Ecto neural progenitor cell (in vitro differentiated cells): ENCODE results near the gene KPNA6.
A peak's percentile ranks its signal among the peaks of the same experiment; 100 is the strongest.
"Not testable (repeated sequence)": the region's sequence is repeated elsewhere in the genome, so short reads cannot be mapped to it uniquely, and the experiment has no call there.

Source experiments
- DNase-seq: peaks from one replicate; pipeline ENCODE4 v3.0.0-alpha.2; 2018; ENCODE audit warnings: low spot score

The KPNA6 gene

GRCh38 chr1:32142446-32143301 is 34.8 kb downstream of the KPNA6 start:
- peak; percentile 47 for DNase-seq

GRCh38 chr1:32143302-32143695 is 35.4 kb downstream of the KPNA6 start:
- not testable (repeated sequence) for DNase-seq

- DNase-seq, result no peak
These were observed 36.2 kb downstream of the KPNA6 start for GRCh38 chr1:32144033-32144432.

GRCh38 chr1:32147799-32148198 is 39.9 kb downstream of the KPNA6 start:
- DNase-seq, result not testable (repeated sequence)

GRCh38 chr1:32150847-32151246 is 43.0 kb downstream of the KPNA6 start:
- no peak for DNase-seq

- no peak for DNase-seq
These were observed 43.5 kb downstream of the KPNA6 start for GRCh38 chr1:32151319-32151787.

- no peak for DNase-seq
These were observed 51.3 kb downstream of the KPNA6 start for GRCh38 chr1:32159189-32159588.

GRCh38 chr1:32163405-32163804 is 55.5 kb downstream of the KPNA6 start:
- no peak for DNase-seq

- not testable (repeated sequence) for DNase-seq
These were observed 57.8 kb downstream of the KPNA6 start for GRCh38 chr1:32165633-32166032.

- DNase-seq, result no peak
These were observed 63.1 kb downstream of the KPNA6 start for GRCh38 chr1:32170991-32171390.

GRCh38 chr1:32172621-32173245 is 64.9 kb downstream of the KPNA6 start:
- no peak for DNase-seq

- no peak for DNase-seq
These were observed 70.7 kb downstream of the KPNA6 start for GRCh38 chr1:32178380-32179192.

- DNase-seq, result no peak
These were observed 71.3 kb downstream of the KPNA6 start for GRCh38 chr1:32179193-32179442.

GRCh38 chr1:32179443-32180185 is 71.8 kb downstream of the KPNA6 start, which contains the start of gene TXLNA:
Gene TXLNA (plus strand): TSS chr1:32179675. CDS start chr1:32180346, 671 bp downstream.
- peak; percentile 97 for DNase-seq

- DNase-seq, result peak; percentile 70
These were observed 72.6 kb downstream of the KPNA6 start for GRCh38 chr1:32180186-32181060.

GRCh38 chr1:32181065-32181464 is 73.2 kb downstream of the KPNA6 start:
- no peak for DNase-seq

- DNase-seq, result no peak
These were observed 73.7 kb downstream of the KPNA6 start for GRCh38 chr1:32181563-32181962.

GRCh38 chr1:32182060-32182459 is 74.2 kb downstream of the KPNA6 start:
- no peak for DNase-seq

- no peak for DNase-seq
These were observed 76.8 kb downstream of the KPNA6 start for GRCh38 chr1:32184650-32185049.

- no peak for DNase-seq
These were observed 78.2 kb downstream of the KPNA6 start for GRCh38 chr1:32186077-32186476.

- DNase-seq, result no peak
These were observed 78.6 kb downstream of the KPNA6 start for GRCh38 chr1:32186491-32186890.
